HEK293 (cell line): ENCODE results near the gene ATP1A3.
"Not testable (repeated sequence)": the region's sequence is repeated elsewhere in the genome, so short reads cannot be mapped to it uniquely, and the experiment has no call there.

Experiments
- CTCF ChIA-PET: fragments of 350-600 bp; formaldehyde crosslinking; extraction: SDS; loops from one replicate; lab custom pipeline; 2021; ENCODE audit warnings: antibody characterized with exemption; lab: Yijun Ruan, JAX
- POLR2A ChIA-PET: fragments of 300-600 bp; formaldehyde crosslinking; extraction: SDS; loops from one replicate; lab custom pipeline; 2020; ENCODE audit warnings: antibody characterized with exemption, inconsistent platforms; lab: Yijun Ruan, JAX
- H3K27ac ChIP-seq: fragments of 200-500 bp; sonication (Bioruptor generic); 2 replicates; pipeline ENCODE4 v1.5.1; 2014; ENCODE audit warnings: low read depth, low read length, control low read depth, inconsistent platforms; ENCODE audit errors: extremely low read depth
- H3K36me3 ChIP-seq, 2 experiments: fragments of 200-500 bp in 1 of 2; sonication (Bioruptor generic) in 1 of 2; 1 replicate in 1 of 2; 2 replicates in 1 of 2; pipeline ENCODE4 v1.5.1; 2014 to 2017; ENCODE audit warnings: inconsistent platforms in 2 of 2, low read length in 2 of 2; ENCODE audit not compliant: control insufficient read depth in 2 of 2, insufficient read depth in 1 of 2
- H3K4me1 ChIP-seq: fragments of 200-500 bp; sonication (Bioruptor generic); 2 replicates; pipeline ENCODE4 v1.5.1; 2014; ENCODE audit warnings: mild to moderate bottlenecking, low read length, inconsistent platforms; ENCODE audit not compliant: control insufficient read depth, insufficient read depth
- H3K4me3 ChIP-seq: 2 replicates; pipeline ENCODE4 v1.5.1; 2011; ENCODE audit warnings: low read depth, mild to moderate bottlenecking, control low read depth, low read length, moderate library complexity
- H3K9me3 ChIP-seq: fragments of 200-500 bp; sonication (Bioruptor generic); 2 replicates; pipeline ENCODE4 v1.5.1; 2014; ENCODE audit warnings: low read depth, low read length, inconsistent platforms; ENCODE audit not compliant: control insufficient read depth, insufficient read depth
- FEZF1 ChIP-seq: fragments of 450-650 bp; formaldehyde crosslinking; IDR thresholded peaks from 2 replicates; pipeline ENCODE4 v1.5.1; 2016; ENCODE audit warnings: missing biosample characterization, missing genetic modification characterization
- KLF7 ChIP-seq: fragments of 450-650 bp; formaldehyde crosslinking; IDR thresholded peaks from 2 replicates; pipeline ENCODE4 v1.5.1; 2016; ENCODE audit warnings: missing biosample characterization, missing genetic modification characterization, borderline replicate concordance
- KLF8 ChIP-seq: fragments of 450-650 bp; formaldehyde crosslinking; IDR thresholded peaks from 2 replicates; pipeline ENCODE4 v1.5.1; 2016; ENCODE audit warnings: missing biosample characterization, missing genetic modification characterization
- MEIS1 ChIP-seq: sonication (generic); formaldehyde crosslinking; IDR thresholded peaks from 2 replicates; pipeline ENCODE4 v1.8.1; 2022; ENCODE audit warnings: missing genetic modification reagents, mild to moderate bottlenecking, borderline replicate concordance
- OVOL3 ChIP-seq: fragments of 450-650 bp; formaldehyde crosslinking; IDR thresholded peaks from 2 replicates; pipeline ENCODE4 v1.5.1; 2016; ENCODE audit warnings: missing biosample characterization, missing genetic modification characterization
- PRDM1 ChIP-seq: fragments of 450-650 bp; formaldehyde crosslinking; IDR thresholded peaks from 2 replicates; pipeline ENCODE4; 2016; ENCODE audit warnings: missing biosample characterization, missing genetic modification characterization
- SP7 ChIP-seq: fragments of 450-650 bp; formaldehyde crosslinking; IDR thresholded peaks from 2 replicates; pipeline ENCODE4 v1.5.1; 2016; ENCODE audit warnings: missing biosample characterization, missing genetic modification characterization
- YY2 ChIP-seq: fragments of 450-650 bp; formaldehyde crosslinking; IDR thresholded peaks from 2 replicates; pipeline ENCODE4 v1.5.1; 2016; ENCODE audit warnings: missing biosample characterization, missing genetic modification characterization
- ZBTB17 ChIP-seq: fragments of 450-650 bp; formaldehyde crosslinking; IDR thresholded peaks from 2 replicates; pipeline ENCODE4 v1.5.1; 2016; ENCODE audit warnings: missing biosample characterization, missing genetic modification characterization
- ZBTB20 ChIP-seq: fragments of 450-650 bp; formaldehyde crosslinking; IDR thresholded peaks from 2 replicates; pipeline ENCODE4 v1.5.1; 2016; ENCODE audit warnings: missing biosample characterization, missing genetic modification characterization
- ZBTB21 ChIP-seq: fragments of 450-650 bp; formaldehyde crosslinking; IDR thresholded peaks from 2 replicates; pipeline ENCODE4 v1.5.1; 2017; ENCODE audit warnings: missing biosample characterization, missing genetic modification characterization
- ZBTB8A ChIP-seq: fragments of 450-650 bp; formaldehyde crosslinking; IDR thresholded peaks from 2 replicates; pipeline ENCODE4 v1.5.1; 2016; ENCODE audit warnings: missing biosample characterization, missing genetic modification characterization
- ZFP69B ChIP-seq: fragments of 450-650 bp; formaldehyde crosslinking; IDR thresholded peaks from 2 replicates; pipeline ENCODE4 v1.5.1; 2016; ENCODE audit warnings: missing biosample characterization, missing genetic modification characterization
- ZNF10 ChIP-seq: fragments of 450-650 bp; formaldehyde crosslinking; IDR thresholded peaks from 2 replicates; pipeline ENCODE4 v1.5.1; 2017; ENCODE audit warnings: missing biosample characterization, missing genetic modification characterization
- ZNF2 ChIP-seq: fragments of 450-650 bp; formaldehyde crosslinking; IDR thresholded peaks from 2 replicates; pipeline ENCODE4 v1.5.1; 2016; ENCODE audit warnings: missing biosample characterization, missing genetic modification characterization
- ZNF302 ChIP-seq: fragments of 450-650 bp; formaldehyde crosslinking; IDR thresholded peaks from 2 replicates; pipeline ENCODE4 v1.5.1; 2016; ENCODE audit warnings: missing biosample characterization, missing genetic modification characterization, low read depth
- ZNF473 ChIP-seq: fragments of 450-650 bp; formaldehyde crosslinking; IDR thresholded peaks from 2 replicates; pipeline ENCODE4 v1.5.1; 2017; ENCODE audit warnings: missing biosample characterization, missing genetic modification characterization
- ZNF501 ChIP-seq: fragments of 450-650 bp; formaldehyde crosslinking; IDR thresholded peaks from 2 replicates; pipeline ENCODE4 v1.5.1; 2016; ENCODE audit warnings: missing biosample characterization, missing genetic modification characterization
- ZNF514 ChIP-seq: fragments of 450-650 bp; formaldehyde crosslinking; IDR thresholded peaks from 2 replicates; pipeline ENCODE4 v1.5.1; 2016; ENCODE audit warnings: missing biosample characterization, missing genetic modification characterization
- ZNF600 ChIP-seq: fragments of 450-650 bp; formaldehyde crosslinking; IDR thresholded peaks from 2 replicates; pipeline ENCODE4 v1.5.1; 2016; ENCODE audit warnings: missing biosample characterization, missing genetic modification characterization
- ZNF629 ChIP-seq: fragments of 450-650 bp; formaldehyde crosslinking; IDR thresholded peaks from 2 replicates; pipeline ENCODE4 v1.5.1; 2017; ENCODE audit warnings: missing biosample characterization, missing genetic modification characterization
- ZNF664 ChIP-seq: fragments of 450-650 bp; formaldehyde crosslinking; IDR thresholded peaks from 2 replicates; pipeline ENCODE4 v1.5.1; 2016; ENCODE audit warnings: missing biosample characterization, missing genetic modification characterization
- ZNF670 ChIP-seq: fragments of 450-650 bp; formaldehyde crosslinking; IDR thresholded peaks from 2 replicates; pipeline ENCODE4 v1.5.1; 2016; ENCODE audit warnings: missing biosample characterization, missing genetic modification characterization, low read depth
- ZNF677 ChIP-seq: fragments of 450-650 bp; IDR thresholded peaks from 2 replicates; pipeline ENCODE4 v1.5.0; 2018; ENCODE audit warnings: missing biosample characterization, mild to moderate bottlenecking, missing genetic modification characterization, moderate library complexity
- ZNF701 ChIP-seq: fragments of 450-650 bp; formaldehyde crosslinking; IDR thresholded peaks from 2 replicates; pipeline ENCODE4 v1.5.1; 2016; ENCODE audit warnings: missing biosample characterization, missing genetic modification characterization
- TF ChIP-seq, protein P1 (sequence below): fragments of 450-650 bp; formaldehyde crosslinking; IDR thresholded peaks from 2 replicates; pipeline ENCODE4 v1.5.1; 2016; ENCODE audit warnings: missing biosample characterization, missing genetic modification characterization
- TF ChIP-seq, protein P2 (sequence below): fragments of 450-650 bp; formaldehyde crosslinking; IDR thresholded peaks from 2 replicates; pipeline ENCODE4 v1.5.1; 2016; ENCODE audit warnings: missing biosample characterization, missing genetic modification characterization
- TF ChIP-seq, protein P3 (sequence below): fragments of 450-650 bp; formaldehyde crosslinking; IDR thresholded peaks from 2 replicates; pipeline ENCODE4 v1.5.1; 2016; ENCODE audit warnings: missing biosample characterization, missing genetic modification characterization
- TF ChIP-seq, protein P4 (sequence below): fragments of 450-650 bp; formaldehyde crosslinking; IDR thresholded peaks from 2 replicates; pipeline ENCODE4 v1.5.1; 2016; ENCODE audit warnings: missing biosample characterization, missing genetic modification characterization

Gene ATP1A3

DNA sequence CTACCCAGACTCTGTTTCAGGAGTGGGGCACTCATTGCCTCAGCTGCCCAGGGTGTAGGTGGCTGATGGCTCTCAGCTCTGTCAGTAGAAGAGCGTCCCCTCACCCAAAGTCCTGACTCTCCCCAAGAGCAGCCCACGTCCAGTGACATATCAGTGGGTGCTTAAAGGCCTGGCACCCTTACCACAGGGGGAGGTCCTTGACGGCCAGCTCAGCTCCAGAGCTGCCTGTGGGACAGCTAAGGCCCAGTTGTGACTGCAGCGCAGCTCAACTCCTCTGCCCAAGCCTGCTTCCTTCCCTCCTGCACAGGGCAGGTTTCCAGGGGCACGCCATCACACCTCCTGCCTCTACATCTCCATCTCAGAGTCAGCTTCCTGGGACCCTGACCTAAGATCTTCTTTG is 43.6 kb upstream of the ATP1A3 start:
- TF ChIP-seq, protein P1, sequence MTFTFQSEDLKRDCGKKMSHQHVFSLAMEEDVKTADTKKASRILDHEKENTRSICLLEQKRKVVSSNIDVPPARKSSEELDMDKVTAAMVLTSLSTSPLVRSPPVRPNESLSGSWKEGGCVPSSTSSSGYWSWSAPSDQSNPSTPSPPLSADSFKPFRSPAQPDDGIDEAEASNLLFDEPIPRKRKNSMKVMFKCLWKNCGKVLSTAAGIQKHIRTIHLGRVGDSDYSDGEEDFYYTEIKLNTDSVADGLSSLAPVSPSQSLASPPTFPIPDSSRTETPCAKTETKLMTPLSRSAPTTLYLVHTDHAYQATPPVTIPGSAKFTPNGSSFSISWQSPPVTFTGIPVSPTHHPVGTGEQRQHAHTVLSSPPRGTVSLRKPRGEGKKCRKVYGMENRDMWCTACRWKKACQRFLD = no peak
- TF ChIP-seq, protein P2, sequence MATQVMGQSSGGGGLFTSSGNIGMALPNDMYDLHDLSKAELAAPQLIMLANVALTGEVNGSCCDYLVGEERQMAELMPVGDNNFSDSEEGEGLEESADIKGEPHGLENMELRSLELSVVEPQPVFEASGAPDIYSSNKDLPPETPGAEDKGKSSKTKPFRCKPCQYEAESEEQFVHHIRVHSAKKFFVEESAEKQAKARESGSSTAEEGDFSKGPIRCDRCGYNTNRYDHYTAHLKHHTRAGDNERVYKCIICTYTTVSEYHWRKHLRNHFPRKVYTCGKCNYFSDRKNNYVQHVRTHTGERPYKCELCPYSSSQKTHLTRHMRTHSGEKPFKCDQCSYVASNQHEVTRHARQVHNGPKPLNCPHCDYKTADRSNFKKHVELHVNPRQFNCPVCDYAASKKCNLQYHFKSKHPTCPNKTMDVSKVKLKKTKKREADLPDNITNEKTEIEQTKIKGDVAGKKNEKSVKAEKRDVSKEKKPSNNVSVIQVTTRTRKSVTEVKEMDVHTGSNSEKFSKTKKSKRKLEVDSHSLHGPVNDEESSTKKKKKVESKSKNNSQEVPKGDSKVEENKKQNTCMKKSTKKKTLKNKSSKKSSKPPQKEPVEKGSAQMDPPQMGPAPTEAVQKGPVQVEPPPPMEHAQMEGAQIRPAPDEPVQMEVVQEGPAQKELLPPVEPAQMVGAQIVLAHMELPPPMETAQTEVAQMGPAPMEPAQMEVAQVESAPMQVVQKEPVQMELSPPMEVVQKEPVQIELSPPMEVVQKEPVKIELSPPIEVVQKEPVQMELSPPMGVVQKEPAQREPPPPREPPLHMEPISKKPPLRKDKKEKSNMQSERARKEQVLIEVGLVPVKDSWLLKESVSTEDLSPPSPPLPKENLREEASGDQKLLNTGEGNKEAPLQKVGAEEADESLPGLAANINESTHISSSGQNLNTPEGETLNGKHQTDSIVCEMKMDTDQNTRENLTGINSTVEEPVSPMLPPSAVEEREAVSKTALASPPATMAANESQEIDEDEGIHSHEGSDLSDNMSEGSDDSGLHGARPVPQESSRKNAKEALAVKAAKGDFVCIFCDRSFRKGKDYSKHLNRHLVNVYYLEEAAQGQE = no peak
- TF ChIP-seq ZNF677 (no peak), OVOL3 (tag by site-specific recombination) (no peak), ZNF473 (tag by site-specific recombination) (no peak), ZBTB8A (tag by site-specific recombination) (no peak), FEZF1 (tag by site-specific recombination) (no peak), ZNF701 (tag by site-specific recombination) (no peak), ZBTB21 (tag by site-specific recombination) (no peak), ZNF514 (no peak), ZNF302 (tag by site-specific recombination) (no peak), PRDM1 (tag by site-specific recombination) (no peak), ZNF670 (tag by site-specific recombination) (no peak), ZNF2 (no peak), ZNF501 (tag by site-specific recombination) (no peak), MEIS1 (CRISPR knock-in tag) (no peak)
- TF ChIP-seq, protein P3, sequence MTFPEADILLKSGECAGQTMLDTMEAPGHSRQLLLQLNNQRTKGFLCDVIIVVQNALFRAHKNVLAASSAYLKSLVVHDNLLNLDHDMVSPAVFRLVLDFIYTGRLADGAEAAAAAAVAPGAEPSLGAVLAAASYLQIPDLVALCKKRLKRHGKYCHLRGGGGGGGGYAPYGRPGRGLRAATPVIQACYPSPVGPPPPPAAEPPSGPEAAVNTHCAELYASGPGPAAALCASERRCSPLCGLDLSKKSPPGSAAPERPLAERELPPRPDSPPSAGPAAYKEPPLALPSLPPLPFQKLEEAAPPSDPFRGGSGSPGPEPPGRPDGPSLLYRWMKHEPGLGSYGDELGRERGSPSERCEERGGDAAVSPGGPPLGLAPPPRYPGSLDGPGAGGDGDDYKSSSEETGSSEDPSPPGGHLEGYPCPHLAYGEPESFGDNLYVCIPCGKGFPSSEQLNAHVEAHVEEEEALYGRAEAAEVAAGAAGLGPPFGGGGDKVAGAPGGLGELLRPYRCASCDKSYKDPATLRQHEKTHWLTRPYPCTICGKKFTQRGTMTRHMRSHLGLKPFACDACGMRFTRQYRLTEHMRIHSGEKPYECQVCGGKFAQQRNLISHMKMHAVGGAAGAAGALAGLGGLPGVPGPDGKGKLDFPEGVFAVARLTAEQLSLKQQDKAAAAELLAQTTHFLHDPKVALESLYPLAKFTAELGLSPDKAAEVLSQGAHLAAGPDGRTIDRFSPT (tag by site-specific recombination) = no peak
- Histone ChIP-seq H3K27ac (no peak overlapping the region), H3K4me1 (peaks cover 18% of the 10 kb centered on the region), H3K4me3 (no peak overlapping the region), H3K36me3 (no peaks in the 10 kb centered on the region; a peak in 1 of 3 replicates), H3K9me3 (0 out of 2 replicates have a peak, but pooled peaks cover 2% of the 10 kb centered on the region)
- ChIA-PET POLR2A (interaction anchor here (1.1 kb wide), 1 partner anchor 10 kb away, joined by 3 read pairs; no protein-coding TSS in a partner anchor), CTCF (interaction anchor here (0.5 to 2.8 kb wide), 3 partner anchors 9 to 403 kb away, joined by 3 to 31 read pairs (median 4); no protein-coding TSS in a partner anchor)

DNA sequence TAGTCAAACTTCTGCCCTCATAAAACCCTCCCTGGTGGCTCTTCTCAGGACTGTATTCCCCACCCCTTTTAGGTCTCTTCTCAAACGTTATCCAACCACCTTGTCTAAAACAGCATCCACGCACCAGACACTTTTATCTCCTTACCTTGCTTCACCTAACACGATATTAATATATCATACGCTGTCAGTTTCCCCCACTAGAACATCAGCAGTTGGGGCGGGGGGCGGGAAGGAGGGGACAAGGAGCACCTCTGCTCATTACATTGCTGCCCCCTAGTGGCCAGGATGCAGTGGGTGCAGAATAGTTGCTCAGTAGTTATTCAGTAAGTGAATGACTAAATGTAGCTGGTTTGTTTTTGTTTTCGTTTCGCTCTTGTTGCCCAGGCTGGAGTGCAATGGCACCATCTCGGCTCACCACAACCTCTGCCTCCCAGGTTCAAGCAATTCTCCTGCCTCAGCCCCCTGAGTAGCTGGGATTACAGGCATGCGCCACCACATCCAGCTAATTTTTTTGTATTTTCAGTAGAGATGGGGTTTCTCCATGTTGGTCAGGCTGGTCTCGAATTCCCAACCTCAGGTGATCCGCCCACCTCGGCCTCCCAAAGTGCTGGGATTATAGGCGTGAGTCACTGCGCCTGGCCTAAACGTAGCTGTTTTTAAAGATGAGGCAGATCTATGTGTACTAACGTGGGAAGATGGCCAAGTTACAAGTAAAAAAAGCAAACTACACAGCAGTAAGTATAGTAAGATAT is 40.8 kb upstream of the ATP1A3 start:
- ChIA-PET POLR2A (interaction anchor here (0.9 to 1.8 kb wide), 3 partner anchors 41 to 175 kb away, joined by 4 to 8 read pairs (median 4); partner anchors contain the start of gene ZNF574), CTCF (interaction anchor here (0.6 to 2.9 kb wide), 52 partner anchors 8 to 677 kb away, joined by 3 to 57 read pairs (median 4); partner anchors contain the start of genes ATP1A3, RABAC1 and ZNF574)
- H3K4me3 ChIP-seq, H3K9me3 ChIP-seq, H3K36me3 ChIP-seq: not testable (repeated sequence)
- peak overlapping the region; percentile 49; the same call in 1 of the 2 replicates for H3K27ac ChIP-seq
- peaks cover 29% of the 10 kb centered on the region for H3K4me1 ChIP-seq
- TF ChIP-seq ZNF600 (tag by site-specific recombination) (peak; percentile 77), KLF8 (tag by site-specific recombination) (peak; percentile 65), KLF7 (tag by site-specific recombination) (0 out of 2 replicates have a peak, but pooled peaks have one; percentile 16), ZNF664 (tag by site-specific recombination) (peak; percentile 99), ZNF629 (peak; percentile 44; the same call in 1 of the 2 replicates), ZFP69B (tag by site-specific recombination) (0 out of 2 replicates have a peak, but pooled peaks have one; percentile 51), ZNF10 (tag by site-specific recombination) (peak; percentile 47; the same call in 1 of the 2 replicates), ZBTB17 (tag by site-specific recombination) (peak; percentile 86), SP7 (peak; percentile 77), ZBTB20 (tag by site-specific recombination) (peak; percentile 61; the same call in 1 of the 2 replicates), YY2 (tag by site-specific recombination) (peak; percentile 48; the same call in 1 of the 2 replicates)
- TF ChIP-seq, protein P4, sequence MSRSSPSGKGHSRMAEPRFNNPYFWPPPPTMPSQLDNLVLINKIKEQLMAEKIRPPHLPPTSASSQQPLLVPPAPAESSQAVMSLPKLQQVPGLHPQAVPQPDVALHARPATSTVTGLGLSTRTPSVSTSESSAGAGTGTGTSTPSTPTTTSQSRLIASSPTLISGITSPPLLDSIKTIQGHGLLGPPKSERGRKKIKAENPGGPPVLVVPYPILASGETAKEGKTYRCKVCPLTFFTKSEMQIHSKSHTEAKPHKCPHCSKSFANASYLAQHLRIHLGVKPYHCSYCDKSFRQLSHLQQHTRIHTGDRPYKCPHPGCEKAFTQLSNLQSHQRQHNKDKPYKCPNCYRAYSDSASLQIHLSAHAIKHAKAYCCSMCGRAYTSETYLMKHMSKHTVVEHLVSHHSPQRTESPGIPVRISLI (tag by site-specific recombination) = peak; percentile 27; the same call in 1 of the 2 replicates
